ENCODE results near the gene NEDD4L. TPM values are rescaled to one million over a fixed set of nuclear protein-coding genes. Genes with fewer than 3 reads are reported as not detected.

NEDD4L gene
- total RNA-seq, 1 donor from 2014 or later, result 95.9 TPM

DNA sequence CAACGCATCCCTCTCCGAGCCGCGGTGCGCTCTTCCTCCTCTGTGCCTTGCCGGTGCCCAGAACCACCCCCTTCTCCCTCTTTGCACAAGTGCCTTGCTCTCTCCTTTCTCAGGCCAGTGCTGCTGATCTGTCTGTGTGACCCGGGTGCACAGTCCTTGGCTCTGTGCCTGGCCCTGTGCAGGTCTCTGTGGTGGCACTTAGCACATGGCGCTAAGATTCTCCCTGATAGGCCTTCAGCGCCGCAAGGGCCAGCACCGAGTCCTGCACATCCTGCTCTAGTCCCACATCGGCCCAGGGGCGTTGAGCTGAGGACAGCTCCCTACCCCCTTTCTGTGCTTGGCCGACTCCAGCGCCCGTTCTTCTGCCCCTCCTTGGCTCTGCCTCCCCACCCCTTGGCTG is 136.1 kb downstream of the NEDD4L start:
- TF ChIP-seq, protein P1, sequence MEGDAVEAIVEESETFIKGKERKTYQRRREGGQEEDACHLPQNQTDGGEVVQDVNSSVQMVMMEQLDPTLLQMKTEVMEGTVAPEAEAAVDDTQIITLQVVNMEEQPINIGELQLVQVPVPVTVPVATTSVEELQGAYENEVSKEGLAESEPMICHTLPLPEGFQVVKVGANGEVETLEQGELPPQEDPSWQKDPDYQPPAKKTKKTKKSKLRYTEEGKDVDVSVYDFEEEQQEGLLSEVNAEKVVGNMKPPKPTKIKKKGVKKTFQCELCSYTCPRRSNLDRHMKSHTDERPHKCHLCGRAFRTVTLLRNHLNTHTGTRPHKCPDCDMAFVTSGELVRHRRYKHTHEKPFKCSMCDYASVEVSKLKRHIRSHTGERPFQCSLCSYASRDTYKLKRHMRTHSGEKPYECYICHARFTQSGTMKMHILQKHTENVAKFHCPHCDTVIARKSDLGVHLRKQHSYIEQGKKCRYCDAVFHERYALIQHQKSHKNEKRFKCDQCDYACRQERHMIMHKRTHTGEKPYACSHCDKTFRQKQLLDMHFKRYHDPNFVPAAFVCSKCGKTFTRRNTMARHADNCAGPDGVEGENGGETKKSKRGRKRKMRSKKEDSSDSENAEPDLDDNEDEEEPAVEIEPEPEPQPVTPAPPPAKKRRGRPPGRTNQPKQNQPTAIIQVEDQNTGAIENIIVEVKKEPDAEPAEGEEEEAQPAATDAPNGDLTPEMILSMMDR (conservative IDR thresholded peaks at IDR 0.05; ENCODE audit: low read depth, low read length), result no peak
- no peak for DNase-seq (ENCODE audit: low read depth)
- peak overlapping the region; percentile 19 for H3K4me3 ChIP-seq (ENCODE audit: low read depth, low read length)

DNA sequence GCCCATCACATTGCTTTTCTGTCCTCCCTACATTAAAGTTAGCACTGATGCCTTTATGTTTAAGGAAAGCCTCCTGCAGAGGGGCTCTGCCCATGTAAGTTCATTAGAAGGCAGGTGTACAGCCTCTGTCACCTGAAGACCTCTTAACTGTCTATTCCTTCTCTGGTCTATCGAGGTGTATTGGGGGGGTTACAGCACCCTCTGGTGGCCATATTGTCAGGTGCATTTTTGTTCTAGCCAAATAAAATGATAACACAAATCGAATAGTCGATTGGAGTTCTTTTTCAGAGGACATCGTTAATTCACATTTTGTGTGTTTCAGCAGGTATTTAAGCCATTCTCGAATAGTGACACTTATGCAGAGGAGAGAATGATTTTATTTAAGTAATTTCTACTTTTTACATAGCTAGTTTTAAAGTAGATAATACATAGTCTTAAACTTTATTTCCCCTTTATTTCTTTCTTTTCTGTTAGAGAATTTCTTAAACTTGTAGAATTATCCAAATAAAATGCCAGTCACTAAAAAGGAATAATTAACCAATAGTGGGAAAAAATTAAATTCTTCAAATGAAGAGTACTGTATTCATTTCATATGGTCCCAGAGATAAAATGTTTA is 136.8 kb downstream of the NEDD4L start:
- TF ChIP-seq, protein P1 (conservative IDR thresholded peaks at IDR 0.05; ENCODE audit: low read depth, low read length), result peak; percentile 92
- H3K4me3 ChIP-seq (ENCODE audit: low read depth, low read length), result no peak overlapping the region
- no peak for DNase-seq (ENCODE audit: low read depth)

DNA sequence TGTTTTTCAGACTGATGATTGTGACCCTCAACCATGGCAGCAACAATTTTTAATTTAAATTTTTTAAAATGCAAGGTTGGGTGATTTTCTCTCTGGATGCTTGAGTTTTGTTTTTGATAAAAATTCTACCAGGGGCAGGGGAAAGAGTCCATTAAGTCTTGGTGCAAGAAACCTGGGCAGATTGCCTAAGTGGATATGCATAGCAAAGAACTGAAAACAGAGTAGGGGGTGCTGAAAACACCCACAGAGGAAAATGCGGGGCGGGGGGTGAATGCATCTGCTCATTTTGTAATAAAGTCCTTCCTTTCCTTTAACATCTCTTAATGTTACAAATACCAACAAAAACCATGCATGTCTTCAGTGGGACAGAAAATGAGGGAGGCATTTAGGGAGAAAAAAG is 138.0 kb downstream of the NEDD4L start:
- TF ChIP-seq, protein P1 (conservative IDR thresholded peaks at IDR 0.05; ENCODE audit: low read depth, low read length), result no peak
- H3K4me3 ChIP-seq (ENCODE audit: low read depth, low read length), result no peak overlapping the region
- DNase-seq (ENCODE audit: low read depth), result no peak

DNA sequence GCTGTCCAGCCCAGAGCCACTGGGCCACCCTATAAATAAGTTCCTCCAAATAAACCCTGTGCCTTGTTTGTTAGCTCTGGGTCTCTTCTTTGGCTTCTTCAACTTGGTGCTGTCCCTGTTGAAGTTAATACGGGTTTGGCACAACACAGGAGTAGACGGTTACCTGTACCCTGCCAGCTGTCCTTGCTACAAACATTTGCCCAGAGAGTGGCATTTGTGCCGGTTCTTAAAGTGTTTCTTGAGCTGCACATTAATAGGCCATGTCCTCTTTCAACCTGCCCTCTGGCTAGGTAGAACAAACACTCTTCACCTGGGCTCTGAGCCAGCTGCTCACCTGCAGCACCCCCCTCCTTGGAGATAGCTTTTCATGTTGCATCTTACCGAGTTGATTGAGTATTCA is 139.2 kb downstream of the NEDD4L start:
- no peak overlapping the region for H3K4me3 ChIP-seq (ENCODE audit: low read depth, low read length)
- DNase-seq (ENCODE audit: low read depth), result no peak
- TF ChIP-seq, protein P1 (conservative IDR thresholded peaks at IDR 0.05; ENCODE audit: low read depth, low read length), result no peak

DNA sequence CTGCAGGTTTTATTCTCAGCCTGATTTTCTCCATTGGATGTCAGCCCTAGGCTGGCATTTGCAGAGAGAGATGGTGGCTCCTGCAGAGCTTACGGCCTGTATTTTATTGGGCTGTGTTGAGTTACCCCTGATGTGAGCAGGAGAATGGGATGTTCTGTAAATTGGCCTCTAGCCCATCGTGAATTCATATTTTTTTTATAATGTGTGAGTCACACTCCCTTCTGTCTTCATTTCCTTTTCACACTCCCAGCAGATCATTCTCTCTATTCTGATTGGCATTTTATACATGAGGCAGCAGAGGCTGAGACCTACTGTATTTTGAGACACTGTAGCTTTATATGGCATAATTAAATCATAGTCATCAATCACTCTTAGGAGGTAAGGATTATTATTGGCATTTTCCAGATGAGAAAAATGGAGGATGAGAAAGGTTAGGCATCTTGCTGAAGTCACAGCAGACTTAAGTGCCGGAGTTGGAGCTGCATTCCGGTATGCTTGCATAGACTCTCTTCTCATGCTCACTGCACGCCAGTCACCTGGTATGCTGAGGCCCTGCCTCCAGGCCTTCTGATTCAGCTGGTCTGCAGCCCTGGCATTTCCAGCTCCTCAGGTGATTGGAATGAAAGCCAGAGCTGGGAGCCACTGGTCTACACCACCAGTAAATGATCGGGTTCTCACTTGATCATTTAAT is 142.4 kb downstream of the NEDD4L start:
- peak; percentile 88 for DNase-seq (ENCODE audit: low read depth)
- TF ChIP-seq, protein P1 (conservative IDR thresholded peaks at IDR 0.05; ENCODE audit: low read depth, low read length), result no peak
- no peak overlapping the region for H3K4me3 ChIP-seq (ENCODE audit: low read depth, low read length)

DNA sequence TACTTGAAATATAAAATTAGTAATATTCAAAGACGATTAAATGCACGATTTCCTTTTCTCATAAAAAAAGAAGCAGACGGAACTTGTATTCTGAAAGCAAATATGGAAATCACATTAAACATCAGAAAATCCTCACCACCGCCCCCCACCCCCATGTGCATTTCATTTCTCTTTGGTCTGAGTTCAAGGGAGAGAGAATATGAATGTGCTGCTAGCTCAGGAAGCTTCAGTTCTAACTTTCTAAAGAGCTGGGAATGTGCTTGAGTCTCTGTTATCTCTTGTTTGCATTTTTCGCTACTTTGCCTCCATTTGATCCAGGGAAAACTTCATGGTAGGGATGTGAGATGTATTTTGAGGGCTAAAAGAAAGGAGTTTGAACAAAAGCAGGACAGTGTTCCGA is 143.6 kb downstream of the NEDD4L start:
- no peak for DNase-seq (ENCODE audit: low read depth)
- TF ChIP-seq, protein P1 (conservative IDR thresholded peaks at IDR 0.05; ENCODE audit: low read depth, low read length), result no peak
- H3K4me3 ChIP-seq (ENCODE audit: low read depth, low read length), result no peak overlapping the region

DNA sequence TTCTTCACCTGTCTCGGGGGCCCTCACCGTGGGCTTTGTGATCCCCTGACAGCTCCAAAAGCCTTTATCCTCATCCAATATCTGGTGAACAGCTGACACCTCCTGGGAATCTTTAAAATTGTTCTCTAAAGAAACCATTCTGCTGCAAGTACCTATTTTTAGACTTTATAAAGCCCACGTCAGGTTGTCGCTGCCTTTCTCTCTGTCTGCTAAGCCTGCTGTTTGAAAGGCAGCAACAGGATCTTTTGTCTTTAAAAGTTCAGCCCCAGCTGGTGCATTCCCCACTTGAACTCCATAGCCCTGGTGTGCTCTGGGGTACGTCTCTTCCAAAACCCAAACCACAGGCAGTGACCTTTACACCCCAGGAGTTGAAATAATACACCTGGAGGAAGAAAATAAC is 145.0 kb downstream of the NEDD4L start:
- H3K4me3 ChIP-seq (ENCODE audit: low read depth, low read length), result no peak overlapping the region
- TF ChIP-seq, protein P1 (conservative IDR thresholded peaks at IDR 0.05; ENCODE audit: low read depth, low read length), result no peak
- DNase-seq (ENCODE audit: low read depth), result no peak

Data from epithelial cell of proximal tubule (primary cell).